Subcutaneous abdominal adipose tissue (tissue), 5 donors: ENCODE results near the gene TRIM26.

Source experiments
- H3K27ac ChIP-seq: one replicate; pipeline ENCODE4 v1.7.0; 2013; ENCODE audit warnings: low read depth, mild to moderate bottlenecking, inconsistent platforms, low read length, moderate library complexity
- H3K27me3 ChIP-seq, 5 donors: one replicate each; pipeline ENCODE4 v1.7.0; 2013; ENCODE audit warnings: low read length in 5 of 5, inconsistent platforms in 1 of 5; ENCODE audit not compliant: control insufficient read depth in 5 of 5, insufficient read depth in 4 of 5
- H3K36me3 ChIP-seq, 5 donors: one replicate each; pipeline ENCODE4 v1.7.0; 2013; ENCODE audit warnings: low read length in 5 of 5; ENCODE audit not compliant: control insufficient read depth in 5 of 5, insufficient read depth in 5 of 5
- H3K4me1 ChIP-seq, 5 donors: one replicate each; pipeline ENCODE4 v1.7.0; 2013; ENCODE audit warnings: low read length in 5 of 5, mild to moderate bottlenecking in 3 of 5, moderate library complexity in 1 of 5; ENCODE audit not compliant: control insufficient read depth in 5 of 5, insufficient read depth in 5 of 5
- H3K4me3 ChIP-seq, 5 donors: one replicate each; pipeline ENCODE4 v1.7.0; 2013; ENCODE audit warnings: low read length in 5 of 5, low read depth in 1 of 5
- H3K9ac ChIP-seq, 5 donors: one replicate each; pipeline ENCODE4 v1.7.0; 2013; ENCODE audit warnings: low read length in 5 of 5, mild to moderate bottlenecking in 4 of 5, moderate library complexity in 3 of 5
- H3K9me3 ChIP-seq, 5 donors: one replicate each; pipeline ENCODE4 v1.7.0; 2013; ENCODE audit warnings: low read length in 5 of 5; ENCODE audit not compliant: control insufficient read depth in 5 of 5
- donor health status: healthy.
- donor health status: healthy.
- donor health status: healthy.
- donor health status: healthy.
- donor health status: healthy.

Gene TRIM26

GRCh38 chr6:30154709-30155519 is 58.3 kb downstream of the TRIM26 start:
- no peak overlapping the region for H3K4me3 ChIP-seq
- no peaks in the 10 kb centered on the region for H3K36me3 ChIP-seq
- H3K9me3 ChIP-seq, result no peaks in the 10 kb centered on the region
- peaks cover 2 to 17% (median 11%) of the 10 kb centered on the region in 5 donors for H3K4me1 ChIP-seq
- peaks cover 0 to 12% (median 0%) of the 10 kb centered on the region in 5 donors for H3K27me3 ChIP-seq
- no peak overlapping the region for H3K27ac ChIP-seq
- no peak overlapping the region for H3K9ac ChIP-seq

GRCh38 chr6:30154061-30154460 is 59.1 kb downstream of the TRIM26 start:
- no peak overlapping the region for H3K4me3 ChIP-seq
- no peak overlapping the region for H3K9ac ChIP-seq
- peaks cover 0 to 9% (median 0%) of the 10 kb centered on the region in 5 donors for H3K27me3 ChIP-seq
- no peaks in the 10 kb centered on the region for H3K36me3 ChIP-seq
- H3K9me3 ChIP-seq, result no peaks in the 10 kb centered on the region
- peaks cover 2 to 17% (median 11%) of the 10 kb centered on the region in 5 donors for H3K4me1 ChIP-seq
- no peak overlapping the region for H3K27ac ChIP-seq

DNA sequence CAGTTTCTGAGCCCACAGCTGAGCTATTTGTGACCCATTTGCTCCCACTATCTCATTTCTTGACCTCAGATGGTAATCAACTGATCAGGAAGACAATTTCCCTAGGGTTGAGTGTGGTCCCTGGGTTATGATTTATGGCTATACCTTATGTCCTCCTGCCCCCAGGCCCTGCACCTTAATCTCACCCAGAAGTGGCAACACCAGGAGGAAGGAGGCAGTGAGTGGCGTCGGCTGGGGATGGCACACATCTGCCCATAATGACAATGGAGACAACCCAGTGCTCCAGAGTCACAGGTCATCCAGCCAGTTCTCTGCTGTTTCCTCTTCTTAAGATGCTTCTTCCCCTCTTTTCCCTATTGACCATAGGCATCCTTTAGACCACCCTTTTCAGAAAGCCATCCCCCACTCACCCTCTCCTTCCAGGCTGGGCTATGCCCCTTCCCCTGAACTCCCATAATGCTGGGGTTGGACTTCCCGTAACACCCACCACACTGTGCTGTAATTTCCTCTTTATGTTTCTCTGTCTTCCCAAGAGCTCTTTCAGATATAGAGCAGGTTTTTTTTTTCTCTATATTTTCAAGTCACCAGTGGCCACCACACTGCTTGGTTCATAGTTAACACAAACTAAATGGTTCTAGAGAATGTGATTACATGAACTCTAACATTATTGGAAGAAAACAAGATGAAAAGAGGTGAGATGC is 60.1 kb downstream of the TRIM26 start:
- Histone ChIP-seq H3K27me3 (peaks cover 0 to 9% (median 0%) of the 10 kb centered on the region in 5 donors), H3K27ac (no peak overlapping the region), H3K9ac (no peak overlapping the region), H3K4me1 (peaks cover 2 to 17% (median 11%) of the 10 kb centered on the region in 5 donors), H3K9me3 (no peaks in the 10 kb centered on the region), H3K36me3 (no peaks in the 10 kb centered on the region), H3K4me3 (no peak overlapping the region)

GRCh38 chr6:30152016-30152673 is 61.1 kb downstream of the TRIM26 start:
- Histone ChIP-seq H3K9me3 (no peaks in the 10 kb centered on the region), H3K4me3 (no peak overlapping the region), H3K9ac (no peak overlapping the region), H3K27me3 (peaks cover 0 to 10% (median 4%) of the 10 kb centered on the region in 5 donors), H3K4me1 (peaks cover 2 to 17% (median 11%) of the 10 kb centered on the region in 5 donors), H3K27ac (no peak overlapping the region), H3K36me3 (no peaks in the 10 kb centered on the region)

GRCh38 chr6:30151580-30151979 is 61.6 kb downstream of the TRIM26 start:
- no peak overlapping the region for H3K9ac ChIP-seq
- H3K27me3 ChIP-seq, result peaks cover 0 to 12% (median 7%) of the 10 kb centered on the region in 5 donors
- no peak overlapping the region for H3K4me3 ChIP-seq
- no peak overlapping the region for H3K27ac ChIP-seq
- no peaks in the 10 kb centered on the region for H3K9me3 ChIP-seq
- peaks cover 2 to 14% (median 9%) of the 10 kb centered on the region in 5 donors for H3K4me1 ChIP-seq
- H3K36me3 ChIP-seq, result no peaks in the 10 kb centered on the region

DNA sequence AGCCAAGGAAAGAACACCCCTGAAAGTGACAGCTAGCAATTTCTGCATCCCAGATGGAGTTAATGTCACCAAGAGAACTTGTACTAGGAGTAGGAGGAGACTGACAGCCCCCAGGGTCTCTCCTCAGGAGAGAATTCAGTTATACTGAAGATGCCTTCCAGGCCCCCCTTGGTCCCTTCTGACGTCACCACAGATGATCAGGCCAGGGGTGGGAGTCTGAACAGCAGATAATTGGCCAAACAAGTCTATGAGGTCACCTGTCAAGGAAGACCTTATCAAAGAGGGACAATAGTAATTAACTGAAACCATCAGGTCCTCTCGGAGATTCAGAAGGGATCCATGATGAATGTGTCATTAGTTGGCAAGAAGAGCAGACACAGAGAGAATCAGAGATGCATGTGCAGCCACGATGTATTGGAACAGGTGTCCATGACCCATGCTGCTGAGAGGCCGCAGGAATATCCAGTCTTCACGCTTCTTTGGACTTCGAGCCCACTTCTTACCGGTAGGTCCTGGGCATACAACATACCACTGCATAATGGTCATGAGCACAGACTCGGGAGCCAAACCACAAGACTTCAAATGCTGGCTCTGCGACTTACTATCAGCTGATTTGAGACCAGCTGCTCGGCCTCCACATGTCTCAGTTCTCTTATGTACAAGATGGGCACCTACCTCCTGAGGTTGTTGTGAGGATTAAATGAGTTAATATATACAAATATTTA is 62.4 kb downstream of the TRIM26 start:
- Histone ChIP-seq H3K4me1 (peaks cover 0 to 10% (median 2%) of the 10 kb centered on the region in 5 donors), H3K4me3 (no peak overlapping the region), H3K9me3 (no peaks in the 10 kb centered on the region), H3K36me3 (no peaks in the 10 kb centered on the region), H3K9ac (no peak overlapping the region), H3K27me3 (peaks cover 0 to 14% (median 7%) of the 10 kb centered on the region in 5 donors), H3K27ac (no peak overlapping the region)

DNA sequence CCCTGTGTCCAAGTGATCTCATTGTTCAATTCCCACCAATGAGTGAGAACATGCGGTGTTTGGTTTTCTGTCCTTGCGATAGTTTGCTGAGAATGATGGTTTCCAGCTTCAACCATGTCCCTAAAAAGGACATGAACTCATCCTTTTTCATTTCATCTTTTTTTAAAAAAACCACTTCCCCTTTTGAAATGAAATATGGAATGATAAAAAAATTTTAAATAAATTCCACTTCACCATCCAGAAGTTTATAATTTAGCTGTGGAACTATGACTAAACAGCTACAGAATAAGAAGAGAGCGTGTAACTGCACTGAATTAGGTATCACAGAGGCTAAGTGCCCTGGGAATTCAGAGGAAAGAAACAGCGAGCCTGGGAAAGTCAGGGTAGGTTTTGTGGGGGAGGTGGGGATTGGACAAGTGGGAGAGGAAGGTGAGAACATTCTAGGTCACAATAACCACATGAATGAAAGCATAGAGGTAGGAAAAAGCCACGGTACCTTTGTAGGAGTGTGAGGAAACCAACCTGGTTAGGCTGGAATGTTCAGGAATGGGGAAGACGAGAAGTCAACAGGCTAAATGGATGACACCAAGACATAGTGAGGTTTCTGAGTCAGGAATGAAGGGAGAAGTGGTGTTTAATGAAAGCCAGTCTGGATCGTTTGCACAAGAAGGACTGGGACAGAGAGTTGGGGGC is 63.2 kb downstream of the TRIM26 start:
- Histone ChIP-seq H3K27ac (no peak overlapping the region), H3K27me3 (peaks cover 3 to 21% (median 9%) of the 10 kb centered on the region in 5 donors), H3K9me3 (no peaks in the 10 kb centered on the region), H3K4me1 (peaks cover 0 to 7% (median 2%) of the 10 kb centered on the region in 5 donors), H3K4me3 (no peak overlapping the region), H3K36me3 (no peaks in the 10 kb centered on the region), H3K9ac (no peak overlapping the region)

- Histone ChIP-seq H3K36me3 (no peaks in the 10 kb centered on the region), H3K4me3 (no peak overlapping the region), H3K9me3 (no peaks in the 10 kb centered on the region), H3K9ac (no peak overlapping the region), H3K27me3 (peaks cover 3 to 20% (median 10%) of the 10 kb centered on the region in 5 donors), H3K27ac (no peak overlapping the region), H3K4me1 (no peaks in the 10 kb centered on the region)
These were observed 64.0 kb downstream of the TRIM26 start for GRCh38 chr6:30149234-30149633.

DNA sequence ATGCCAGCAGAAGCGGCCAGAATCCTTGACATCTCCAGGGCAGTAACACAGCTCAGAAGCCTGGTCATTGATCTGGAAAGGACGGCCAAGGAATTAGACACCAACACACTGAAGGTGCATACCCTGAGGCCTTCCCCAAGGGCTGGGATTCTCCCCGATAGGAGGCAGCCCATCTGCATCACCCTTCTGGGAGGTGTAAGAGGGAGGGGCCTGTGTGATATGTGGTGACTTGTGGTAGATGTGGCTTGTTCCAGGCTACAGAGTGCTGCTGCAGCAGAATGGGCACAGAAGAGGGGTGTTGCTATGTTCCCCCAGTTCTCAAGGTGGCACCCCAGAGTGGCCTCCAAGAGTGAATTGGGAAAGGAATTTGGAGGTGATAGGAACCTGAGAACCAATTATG is 66.1 kb downstream of the TRIM26 start:
- no peak overlapping the region for H3K9ac ChIP-seq
- no peaks in the 10 kb centered on the region for H3K9me3 ChIP-seq
- no peak overlapping the region for H3K4me3 ChIP-seq
- no peaks in the 10 kb centered on the region for H3K4me1 ChIP-seq
- H3K27ac ChIP-seq, result no peak overlapping the region
- no peaks in the 10 kb centered on the region for H3K36me3 ChIP-seq
- H3K27me3 ChIP-seq, result peaks cover 3 to 19% (median 13%) of the 10 kb centered on the region in 5 donors
